CD4-positive, alpha-beta T cell treated with Interleukin-10 for 1 hour (primary cell): ENCODE measurements around the gene ZNF573.
"Not testable (repeated sequence)": the region's sequence is repeated elsewhere in the genome, so short reads cannot be mapped to it uniquely, and the experiment has no call there.

Source experiments
- DNase-seq: peaks from one replicate; pipeline ENCODE4 v3.0.0-alpha.2; 2020

Gene ZNF573

DNA sequence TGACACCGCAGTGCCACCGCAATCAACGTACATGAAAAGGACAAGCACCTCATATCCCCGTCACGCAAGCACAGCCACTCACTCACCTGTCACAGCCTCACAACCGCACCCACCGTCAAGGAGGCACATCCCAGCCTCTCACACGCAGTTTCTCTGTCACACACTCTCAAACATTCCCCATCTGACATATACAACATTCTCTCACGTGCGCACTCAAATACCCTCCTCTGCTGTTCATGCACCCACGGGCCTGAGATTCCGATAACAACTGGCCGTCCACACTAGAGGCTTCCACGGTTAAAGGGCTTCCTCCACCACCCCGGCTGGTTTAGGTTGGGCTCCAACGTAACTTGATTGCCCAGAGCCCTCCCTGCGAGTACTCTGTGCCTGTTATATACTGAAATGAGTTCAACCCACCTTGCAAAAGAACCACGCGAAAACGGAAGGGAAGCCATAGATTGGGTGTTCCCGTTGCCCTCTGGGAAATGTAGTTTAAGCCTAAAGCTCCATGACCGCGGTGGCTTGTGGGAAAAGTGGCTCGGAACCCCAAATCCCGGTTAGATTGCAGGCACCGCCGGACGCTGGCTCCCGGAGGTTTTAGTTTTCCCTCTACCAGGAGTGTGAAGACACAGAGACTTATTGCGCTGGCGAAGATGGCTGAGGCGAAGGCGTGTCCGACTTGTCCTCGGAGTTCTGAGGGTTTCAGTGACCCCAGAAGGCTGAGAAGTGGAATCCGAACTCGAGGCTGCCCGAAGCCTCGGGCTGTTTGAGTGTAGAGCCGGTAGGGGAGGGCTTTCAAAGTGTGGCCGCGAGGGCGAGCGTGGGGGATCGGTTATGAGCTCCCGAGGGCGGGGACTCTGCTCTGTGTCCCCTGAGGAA, at the start of gene ZNF573:
Gene ZNF573 (minus strand): TSS at position 460 of the 879 bp plus-strand sequence. CDS start 5,857 bp downstream, outside the sequence.
- DNase-seq = peak; percentile 89

DNA sequence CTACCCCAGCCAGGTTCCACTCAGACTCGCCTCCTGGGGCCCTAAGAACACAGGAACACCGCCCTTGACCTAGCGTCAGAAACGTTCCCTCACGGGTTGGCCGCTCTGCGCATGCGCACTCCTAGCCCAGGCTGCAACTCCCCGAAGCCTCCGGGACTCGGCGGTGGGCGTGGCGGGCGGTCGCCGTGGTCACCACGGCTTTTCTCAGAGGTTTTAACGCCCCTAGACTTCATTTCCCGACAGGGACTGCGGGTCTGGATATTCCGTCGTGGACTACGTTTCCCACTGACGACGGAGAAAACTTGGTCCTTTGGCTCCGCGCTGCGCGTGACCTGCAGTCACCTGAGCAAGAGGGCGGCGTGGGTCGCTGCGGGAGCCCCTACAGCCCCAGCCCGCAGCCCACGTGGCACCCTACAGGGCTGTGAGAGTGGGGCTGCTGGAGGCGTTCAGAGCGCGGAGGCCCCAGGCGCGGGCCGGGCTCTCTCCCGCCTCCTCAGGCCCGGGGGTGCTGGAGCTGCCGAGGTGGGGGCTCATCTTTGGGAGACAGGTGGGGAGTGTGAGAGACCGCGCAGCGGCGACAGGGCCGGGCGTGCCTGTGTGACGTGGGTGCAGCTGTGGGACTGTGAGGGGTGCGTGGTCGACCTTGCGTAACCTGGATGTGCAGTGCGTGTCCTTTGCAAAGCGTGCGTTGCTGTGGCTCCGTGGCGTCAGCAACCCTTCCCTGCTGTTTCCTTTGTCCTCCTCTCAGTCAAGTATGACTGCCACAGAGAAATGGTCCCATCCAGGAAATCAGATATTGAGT, 38.0 kb upstream of the ZNF573 start:
- DNase-seq = peak; percentile 44

DNA sequence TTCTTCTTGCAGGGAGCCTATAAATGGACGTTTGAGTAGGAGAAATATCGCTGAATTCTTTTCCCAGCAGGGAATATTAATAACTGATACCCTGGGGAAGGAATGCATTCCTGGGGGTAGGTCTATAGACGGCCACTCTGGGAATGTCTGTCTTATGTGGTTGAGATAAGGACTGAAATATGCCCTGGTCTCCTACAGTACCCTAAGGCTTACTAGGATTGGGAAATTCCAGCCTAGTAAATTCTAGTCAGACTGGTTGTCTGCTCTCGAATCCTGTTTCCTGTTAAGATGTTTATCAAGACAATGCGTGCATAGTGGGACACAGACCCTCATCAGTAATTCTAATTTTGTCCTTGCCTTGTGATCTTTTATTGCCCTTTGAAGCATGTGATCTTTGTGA, 36.2 kb upstream of the ZNF573 start:
- not testable (repeated sequence) for DNase-seq

DNA sequence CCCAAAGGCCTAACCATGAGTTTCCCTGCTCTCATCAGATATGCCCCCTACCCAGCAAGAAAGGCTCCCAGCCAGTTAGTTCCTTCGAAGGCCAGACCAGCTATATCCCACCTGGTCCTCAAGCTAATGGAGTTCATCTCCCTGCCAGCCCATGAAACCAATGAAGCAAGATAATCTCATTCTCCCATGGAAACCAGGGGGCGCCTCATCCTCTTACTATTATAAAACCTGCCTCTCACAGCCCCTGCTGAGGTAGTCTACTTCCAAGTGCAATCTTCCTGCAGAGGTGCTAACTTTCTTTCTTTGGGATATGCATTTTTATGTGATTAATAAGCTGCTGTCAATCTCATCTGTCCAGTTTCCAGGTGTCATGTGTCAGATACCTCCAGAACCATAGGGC, 34.0 kb upstream of the ZNF573 start:
- no peak for DNase-seq

DNA sequence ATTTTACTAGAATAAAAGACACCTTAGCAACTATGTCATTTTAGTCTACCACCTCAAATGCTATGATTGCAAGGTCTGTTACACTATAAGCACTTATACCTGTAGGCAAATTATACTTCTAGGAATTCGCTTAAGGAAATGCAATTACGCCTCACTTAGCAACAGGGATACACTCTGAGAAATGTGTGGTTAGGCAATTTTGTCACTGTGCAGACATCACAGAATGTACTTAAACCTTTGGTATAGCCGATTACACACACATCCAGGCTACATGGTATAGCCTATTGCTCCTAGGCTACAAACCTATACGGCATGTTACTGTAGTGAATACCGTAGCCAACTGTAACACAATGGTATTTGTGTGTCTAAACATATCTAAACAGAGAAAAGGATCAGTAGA, 30.0 kb upstream of the ZNF573 start:
- DNase-seq = no peak

DNA sequence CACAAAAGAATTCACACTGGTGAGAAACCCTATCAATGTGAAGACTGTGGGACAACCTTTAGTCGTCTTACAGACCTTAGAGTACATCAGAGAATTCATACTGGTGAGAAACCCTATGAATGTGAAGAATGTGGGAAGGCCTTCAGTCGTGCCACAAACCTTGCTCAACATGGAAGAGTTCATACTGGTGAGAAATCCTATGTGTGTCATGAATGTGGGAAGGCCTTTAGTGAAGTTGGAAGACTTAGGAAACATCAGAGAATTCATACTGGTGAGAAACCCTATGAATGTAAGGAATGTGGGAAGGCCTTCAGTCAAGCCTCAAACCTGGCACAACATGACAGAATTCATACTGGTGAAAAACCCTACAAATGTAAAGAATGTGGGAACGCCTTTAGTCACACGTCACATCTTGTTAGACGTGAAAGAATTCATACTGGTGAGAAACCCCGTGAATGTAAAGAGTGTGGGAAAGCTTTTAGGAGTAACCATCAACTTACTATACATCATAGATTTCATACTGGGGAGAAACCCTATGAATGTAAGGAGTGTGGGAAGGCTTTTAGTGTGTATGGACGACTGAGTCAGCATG, 24.0 kb upstream of the ZNF573 start:
- no peak for DNase-seq

DNA sequence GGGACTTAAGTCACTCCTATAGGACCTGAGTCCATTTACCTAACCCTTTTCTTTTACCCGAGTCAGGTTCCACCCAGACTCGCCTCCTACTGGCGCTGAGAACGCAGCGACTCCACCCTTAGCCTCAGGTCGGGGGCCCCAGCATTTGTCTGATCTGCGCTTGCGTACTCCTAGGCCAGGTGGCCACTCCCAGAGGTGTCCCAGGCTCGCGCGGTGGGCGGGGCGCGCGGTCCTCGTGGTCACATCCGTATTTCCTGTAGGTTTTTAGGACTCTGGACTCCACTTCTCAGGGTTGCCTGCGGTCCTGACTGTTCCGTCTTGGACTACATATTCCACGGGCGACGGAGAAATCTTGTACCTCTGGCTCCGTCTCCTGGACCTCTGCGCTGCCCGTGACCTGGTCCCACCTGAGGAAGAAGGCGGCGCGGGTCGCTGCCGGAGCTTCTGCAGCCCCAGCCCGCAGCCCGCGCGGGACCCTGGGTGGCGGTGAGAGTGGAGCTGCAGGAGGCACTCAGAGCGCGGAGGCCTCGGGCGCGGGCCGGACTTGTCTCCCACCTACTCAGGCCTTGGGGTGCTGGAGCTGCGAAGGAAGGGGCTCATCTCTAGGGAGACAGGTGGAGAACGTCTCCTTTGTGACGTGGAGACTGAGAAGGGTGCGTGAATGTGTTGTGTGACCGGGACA, 11.0 kb upstream of the ZNF573 start:
- DNase-seq = no peak

DNA sequence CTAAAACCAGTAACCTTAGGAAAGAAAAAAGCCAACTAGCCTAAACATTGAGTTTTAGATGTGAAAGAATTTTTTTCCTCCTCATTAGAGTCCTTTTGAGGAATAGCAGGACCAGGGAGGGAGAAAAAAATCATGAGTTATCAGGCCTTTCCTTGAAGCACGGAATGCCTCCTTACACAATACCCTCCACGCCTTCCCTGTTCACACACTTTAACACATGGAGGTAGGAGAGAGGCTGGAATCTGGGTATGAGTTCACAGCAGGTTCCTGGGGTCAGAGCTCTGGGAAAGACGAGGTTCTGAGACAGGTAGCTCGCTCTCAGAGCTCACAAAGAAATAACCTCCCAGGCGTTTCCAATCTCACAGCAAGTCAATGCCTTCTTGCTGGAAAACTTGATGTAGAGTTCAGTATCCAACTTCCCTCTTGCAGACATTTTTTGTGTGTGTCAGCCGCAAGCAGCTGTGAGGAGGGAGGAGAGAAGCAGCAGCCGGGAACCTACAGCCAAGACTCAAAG, 716 bp downstream of the ZNF573 start:
- no peak for DNase-seq

DNA sequence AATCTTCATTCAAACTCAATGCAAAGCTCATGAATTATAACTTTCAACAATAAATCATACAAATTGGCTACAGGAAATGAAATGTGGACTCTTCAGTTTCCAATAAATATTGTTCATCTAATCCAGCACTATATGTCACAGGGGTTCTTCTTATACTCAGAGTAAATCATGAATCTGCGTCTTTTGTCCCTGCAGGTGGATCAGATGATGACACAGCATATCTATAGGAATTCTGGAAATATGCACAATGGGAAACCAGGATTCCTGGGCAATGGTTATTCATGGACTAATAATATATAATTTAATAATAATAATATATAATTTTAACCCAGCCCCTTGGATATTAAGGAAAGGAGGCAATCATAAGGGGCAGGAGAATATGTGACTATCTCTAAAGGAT, 8.4 kb downstream of the ZNF573 start:
- DNase-seq = no peak

DNA sequence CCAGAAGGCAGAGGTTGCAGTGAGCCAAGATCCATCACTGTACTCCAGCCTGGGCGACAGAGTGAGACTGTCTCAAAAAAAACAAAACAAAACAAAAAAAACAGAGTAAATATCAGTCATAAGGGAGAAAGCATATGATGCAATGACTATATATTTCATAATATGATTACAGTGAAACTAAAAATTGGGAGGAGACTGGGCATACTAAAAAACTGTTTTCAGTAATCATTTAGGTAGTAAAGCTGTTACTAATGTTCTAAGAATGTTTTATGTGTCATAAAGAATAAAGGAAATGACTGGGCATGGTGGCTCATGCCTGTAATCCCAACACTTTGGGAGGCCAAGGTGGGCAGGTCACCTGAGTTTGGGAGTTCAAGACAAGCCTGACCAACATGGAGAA, 15.9 kb downstream of the ZNF573 start:
- no peak for DNase-seq

DNA sequence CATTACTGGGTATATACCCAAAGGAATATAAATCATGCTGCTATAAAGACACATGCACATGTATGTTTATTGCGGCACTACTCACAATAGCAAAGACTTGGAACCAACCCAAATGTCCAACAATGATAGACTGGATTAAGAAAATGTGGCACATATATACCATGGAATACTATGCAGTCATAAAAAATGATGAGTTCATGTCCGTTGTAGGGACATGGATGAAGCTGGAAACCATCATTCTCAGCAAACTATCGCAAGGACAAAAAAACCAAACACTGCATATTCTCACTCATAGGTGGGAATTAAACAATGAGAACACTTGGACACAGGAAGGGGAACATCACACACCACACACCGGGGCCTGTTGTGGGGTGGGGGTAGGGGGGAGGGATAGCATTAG, 21.7 kb downstream of the ZNF573 start:
- not testable (repeated sequence) for DNase-seq

DNA sequence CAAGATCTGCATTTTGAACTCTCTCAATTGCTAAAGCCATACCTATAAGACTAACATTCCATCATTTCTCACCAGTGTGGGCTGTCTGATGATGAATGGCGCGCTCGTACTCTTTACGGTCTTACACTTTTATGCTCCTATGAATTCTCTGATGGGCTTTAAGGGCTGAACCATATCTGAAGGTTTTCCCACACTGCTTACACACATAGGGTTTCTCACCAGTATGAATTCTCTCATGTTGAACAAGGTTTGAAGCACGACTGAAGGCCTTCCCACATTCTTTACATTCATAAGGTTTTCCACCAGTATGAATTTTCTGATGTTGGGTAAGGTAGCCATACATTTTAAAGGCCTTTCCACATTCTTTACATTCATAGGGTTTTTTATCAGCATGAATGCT, 41.0 kb downstream of the ZNF573 start:
- no peak for DNase-seq

DNA sequence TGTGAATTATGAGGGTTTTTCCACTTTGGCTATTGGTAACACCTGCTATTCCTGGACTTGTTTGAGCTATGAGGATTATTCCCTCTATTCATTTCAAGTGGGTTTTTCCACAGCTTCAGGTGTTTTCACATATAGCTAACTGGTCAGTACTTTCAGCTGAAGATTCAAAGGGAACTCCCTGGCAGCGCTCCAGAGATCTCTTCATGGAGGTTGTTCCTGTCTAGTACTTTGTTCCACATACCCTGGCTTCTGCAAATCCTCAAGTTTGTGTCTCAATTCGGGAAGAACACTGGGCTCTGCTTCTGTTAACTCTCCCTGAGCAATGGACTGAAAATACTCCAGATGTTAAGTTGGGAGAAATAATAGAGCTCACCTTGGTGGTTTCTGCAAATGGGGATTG, 54.2 kb downstream of the ZNF573 start:
- DNase-seq = no peak

DNA sequence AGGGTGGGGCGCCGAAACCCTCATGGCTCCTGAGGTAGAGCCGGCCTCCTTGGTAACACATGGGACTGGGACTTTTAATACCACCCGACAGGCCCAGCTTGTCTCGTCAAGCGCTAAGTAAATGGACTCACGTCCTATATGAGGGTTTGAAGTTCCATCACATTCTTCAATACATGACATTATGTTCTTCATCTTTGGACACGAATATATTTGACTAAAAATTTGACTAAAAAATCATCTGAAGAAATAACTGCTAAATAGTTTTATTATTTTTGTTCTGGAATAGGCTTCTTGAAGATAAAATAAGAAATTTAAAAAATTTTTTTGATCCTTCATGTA, 59.5 kb downstream of the ZNF573 start:
- DNase-seq = no peak

DNA sequence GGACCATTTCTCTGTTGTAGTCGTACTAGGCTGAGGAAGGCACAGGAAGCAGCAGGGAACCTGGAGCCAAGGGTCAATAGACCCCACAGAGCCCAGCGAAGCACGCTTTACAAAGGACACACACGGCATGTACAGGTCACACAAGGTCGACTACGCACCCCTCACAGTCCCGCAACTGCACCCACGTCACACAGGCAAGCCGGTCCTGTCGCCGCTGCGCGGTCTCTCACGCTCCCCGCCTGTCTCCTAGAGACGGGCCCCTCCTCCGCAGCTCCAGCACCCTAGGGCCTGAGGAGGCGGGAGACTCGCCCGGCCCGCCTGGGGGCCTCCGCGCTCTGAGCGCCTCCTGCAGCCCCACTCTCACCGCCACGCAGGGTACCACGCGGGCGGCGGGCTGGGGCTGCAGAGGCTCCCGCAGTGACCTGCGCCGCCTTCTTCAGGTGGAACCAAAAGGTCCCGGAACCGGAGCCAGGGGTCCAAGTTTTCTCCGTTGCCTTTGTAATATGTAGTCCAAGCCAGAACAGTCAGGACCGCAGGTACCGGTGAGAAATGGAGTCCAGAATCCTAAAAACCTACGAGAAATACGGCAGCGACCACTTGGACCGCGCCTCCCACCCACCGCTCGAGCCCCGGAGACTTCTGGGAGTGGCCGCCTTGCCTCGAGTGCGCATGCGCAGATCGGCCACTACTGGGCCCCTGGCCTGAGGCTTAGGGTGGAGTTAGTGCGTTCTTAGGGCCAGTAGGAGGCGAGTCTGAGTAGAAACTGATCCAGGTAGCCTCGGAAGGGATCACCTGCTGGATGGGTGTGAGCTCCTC, 60.1 kb downstream of the ZNF573 start, which contains the start of gene ZNF607:
Gene ZNF607 (minus strand): TSS at position 651 of the 816 bp plus-strand sequence. CDS start 8,143 bp downstream, outside the sequence.
- peak; percentile 89 for DNase-seq

DNA sequence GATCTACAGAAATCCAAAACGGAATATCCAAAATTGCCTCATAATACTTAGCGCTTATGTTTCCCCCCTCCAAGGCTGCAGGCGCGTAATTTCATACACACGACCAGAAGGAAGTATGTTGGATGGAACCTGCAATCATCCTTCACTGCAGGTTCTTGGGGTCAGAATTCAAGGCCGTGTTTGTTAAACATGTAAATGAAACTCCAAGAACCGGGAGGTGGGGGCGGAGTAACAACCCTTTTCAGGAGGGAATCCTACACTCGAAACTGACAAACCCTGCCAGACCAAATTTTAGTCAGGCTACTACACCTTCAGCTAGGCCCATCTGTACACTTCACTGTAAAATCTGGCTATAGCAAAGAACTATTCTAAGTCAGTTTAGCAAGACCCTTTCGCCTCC, 61.1 kb downstream of the ZNF573 start:
- no peak for DNase-seq

DNA sequence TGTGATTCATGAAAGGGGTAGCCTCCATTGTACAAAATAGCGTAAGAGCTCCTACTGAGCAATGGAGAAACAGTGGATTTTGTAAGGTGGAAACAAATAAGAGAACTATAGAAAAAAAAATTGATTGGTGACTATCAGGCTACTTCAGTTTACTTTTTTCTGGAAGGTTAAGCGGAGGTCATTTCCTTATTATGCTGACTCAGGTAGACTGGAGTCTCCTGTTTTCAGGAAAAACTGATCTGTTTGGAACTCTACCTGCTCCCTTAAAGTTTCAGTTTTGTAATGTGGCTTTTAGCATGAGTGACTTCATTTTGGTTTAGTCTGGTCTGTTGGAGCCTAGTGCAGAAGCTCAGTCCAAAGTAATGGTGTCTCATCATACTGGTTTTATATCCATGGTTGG, 63.2 kb downstream of the ZNF573 start:
- DNase-seq = no peak

DNA sequence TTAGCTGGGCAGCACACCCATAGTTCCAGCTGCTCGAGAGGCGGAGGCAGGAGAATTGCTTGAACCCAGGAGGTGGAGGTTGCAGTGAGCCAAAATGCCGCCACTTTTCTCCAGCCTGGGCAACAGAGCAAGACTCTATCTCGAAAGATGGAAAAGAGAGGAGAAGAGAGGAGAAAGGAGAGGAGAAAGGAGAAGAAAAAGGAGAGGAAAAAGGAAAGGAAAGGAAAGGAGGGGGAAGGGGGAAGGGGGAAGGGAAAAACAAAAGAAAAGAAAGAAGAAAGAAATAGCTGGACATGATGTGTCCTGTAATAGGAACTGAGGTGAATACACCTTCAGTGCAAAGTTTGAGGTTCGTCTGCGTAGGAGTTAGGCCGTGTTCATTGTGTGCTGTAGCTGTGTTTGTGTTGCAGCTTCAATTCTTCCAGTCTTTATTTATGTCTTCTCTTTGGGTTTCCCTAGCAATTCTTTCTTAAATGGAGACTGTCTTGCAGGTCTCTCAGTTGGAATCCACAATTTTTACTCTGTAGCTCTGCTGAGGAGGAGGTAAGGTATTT, 73.3 kb downstream of the ZNF573 start:
- no peak for DNase-seq

DNA sequence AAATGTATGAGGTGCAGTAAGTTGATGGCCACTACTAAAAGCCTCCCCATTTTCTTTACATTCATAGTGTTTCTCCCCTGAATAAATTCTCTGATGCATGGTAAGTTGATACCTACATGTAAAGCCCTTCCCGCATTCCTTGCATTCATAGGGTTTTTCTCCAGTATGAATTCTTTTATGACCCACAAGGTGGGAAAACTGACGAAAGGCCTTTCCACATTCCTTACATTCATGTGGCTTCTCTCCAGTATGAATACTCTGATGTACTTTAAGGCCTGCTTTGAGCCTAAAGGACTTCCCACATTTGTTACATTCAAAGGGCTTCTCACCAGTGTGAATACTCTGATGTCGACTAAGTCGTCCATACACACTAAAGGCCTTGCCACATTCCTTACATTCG, 80.3 kb downstream of the ZNF573 start:
- DNase-seq = no peak

DNA sequence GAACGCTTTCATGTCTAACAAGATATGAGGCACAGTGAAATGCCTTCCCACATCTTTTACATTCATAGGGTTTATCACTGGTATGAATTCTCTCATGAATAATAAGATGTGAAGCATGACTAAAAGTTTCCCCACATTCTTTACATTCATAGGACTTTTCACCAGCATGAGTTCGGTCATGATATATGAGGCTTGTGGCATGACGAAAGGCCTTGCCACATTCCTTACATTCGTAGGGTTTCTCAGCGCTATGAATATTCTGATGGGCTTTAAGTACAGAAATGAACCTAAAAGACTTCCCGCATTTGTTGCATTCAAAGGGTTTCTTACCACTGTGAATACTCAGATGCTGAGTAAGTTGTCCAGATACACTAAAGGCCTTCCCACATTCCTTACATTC, 81.2 kb downstream of the ZNF573 start:
- no peak for DNase-seq

DNA sequence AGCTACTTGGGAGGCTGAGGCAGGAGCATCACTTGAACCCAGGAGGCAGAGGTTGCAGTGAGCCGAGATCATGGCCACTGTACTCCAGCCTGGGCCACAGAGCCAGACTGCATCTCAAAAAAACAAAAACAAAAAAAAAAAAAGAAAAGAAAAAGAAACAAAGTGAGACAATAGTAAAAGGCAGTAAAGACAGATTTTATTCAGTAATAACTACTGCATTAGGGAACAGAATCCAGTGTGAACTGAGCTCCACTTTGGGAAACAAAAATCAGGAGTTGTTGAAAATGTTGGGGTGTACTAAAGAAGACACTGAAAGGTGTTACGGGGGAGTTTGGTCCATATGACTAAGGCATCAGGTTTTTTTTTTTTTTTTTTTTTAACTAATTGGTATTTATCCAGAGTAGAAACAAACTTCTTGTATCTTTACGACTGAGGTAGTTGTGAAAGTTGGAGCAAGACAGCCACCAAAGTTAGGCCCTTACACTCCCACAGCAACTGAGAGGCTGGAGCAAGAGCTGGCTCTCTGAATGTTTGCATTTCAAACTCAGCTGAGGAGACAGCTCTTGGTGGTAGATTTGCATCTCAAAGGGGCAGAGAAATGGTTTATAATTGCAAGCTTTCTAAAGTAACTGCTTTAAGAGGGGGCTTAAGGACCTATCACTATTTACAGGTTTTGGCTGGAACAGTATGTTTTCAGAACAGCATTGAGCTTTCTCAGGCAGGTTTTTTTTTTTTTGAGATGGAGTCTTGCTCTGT, 84.1 kb downstream of the ZNF573 start:
- DNase-seq = no peak
